Measurements from ENCODE around the gene GRK5.

GRK5 gene

GRCh38 chr10:119333146-119333792 lies 125.9 kb downstream of the GRK5 start:
- no peaks in the 10 kb centered on the region for H3K27me3 ChIP-seq (ENCODE audit: control insufficient read depth, low read length)
- no peaks in the 10 kb centered on the region for H3K9me3 ChIP-seq (ENCODE audit: control insufficient read depth, insufficient read depth, low read length)
- no peak overlapping the region for H3K4me2 ChIP-seq (ENCODE audit: low read length)
- no peaks in the 10 kb centered on the region for H3F3A ChIP-seq (ENCODE audit: control insufficient read depth, insufficient read depth)
- TF ChIP-seq EZH2phosphoT487 (IDR thresholded peaks at IDR 0.05; ENCODE audit: borderline replicate concordance, low read length): no peak
- TF ChIP-seq CTCF (IDR thresholded peaks at IDR 0.05; ENCODE audit: low read depth, low read length, poor library complexity, severe bottlenecking): no peak
- no peaks in the 10 kb centered on the region for H3K79me2 ChIP-seq (ENCODE audit: control insufficient read depth, low read length)
- no peak overlapping the region for H3K27ac ChIP-seq (ENCODE audit: low read depth, low read length)
- H3K4me1 ChIP-seq (ENCODE audit: control insufficient read depth, low read length): peaks cover 5% of the 10 kb centered on the region
- no peaks in the 10 kb centered on the region for H3K9me2 ChIP-seq (replicated peaks; ENCODE audit: control insufficient read depth, low read length)
- no peak overlapping the region for H3K4me3 ChIP-seq (ENCODE audit: low read length)
- H4K20me1 ChIP-seq (ENCODE audit: control insufficient read depth, insufficient read depth, low read depth, low read length): no peaks in the 10 kb centered on the region
- no peaks in the 10 kb centered on the region for H3K36me3 ChIP-seq (ENCODE audit: control insufficient read depth, low read length)

- no peaks in the 10 kb centered on the region for H3F3A ChIP-seq (ENCODE audit: control insufficient read depth, insufficient read depth)
- H3K27ac ChIP-seq (ENCODE audit: low read depth, low read length): no peak overlapping the region
- TF ChIP-seq EZH2phosphoT487 (IDR thresholded peaks at IDR 0.05; ENCODE audit: borderline replicate concordance, low read length) (no peak), CTCF (IDR thresholded peaks at IDR 0.05; ENCODE audit: low read depth, low read length, poor library complexity, severe bottlenecking) (no peak)
These were observed 128.4 kb downstream of the GRK5 start for GRCh38 chr10:119335671-119336353.

GRCh38 chr10:119336599-119336998 lies 129.2 kb downstream of the GRK5 start:
- Histone ChIP-seq H3F3A (ENCODE audit: control insufficient read depth, insufficient read depth) (no peaks in the 10 kb centered on the region), H3K27ac (ENCODE audit: low read depth, low read length) (no peak overlapping the region), H3K4me1 (ENCODE audit: control insufficient read depth, low read length) (no peaks in the 10 kb centered on the region), H3K27me3 (ENCODE audit: control insufficient read depth, low read length) (no peaks in the 10 kb centered on the region), H3K4me2 (ENCODE audit: low read length) (no peak overlapping the region), H3K9me3 (ENCODE audit: control insufficient read depth, insufficient read depth, low read length) (no peaks in the 10 kb centered on the region), H3K79me2 (ENCODE audit: control insufficient read depth, low read length) (no peaks in the 10 kb centered on the region), H3K4me3 (ENCODE audit: low read length) (no peak overlapping the region), H3K9me2 (replicated peaks; ENCODE audit: control insufficient read depth, low read length) (no peaks in the 10 kb centered on the region), H3K36me3 (ENCODE audit: control insufficient read depth, low read length) (no peaks in the 10 kb centered on the region), H4K20me1 (ENCODE audit: control insufficient read depth, insufficient read depth, low read depth, low read length) (no peaks in the 10 kb centered on the region)
- TF ChIP-seq EZH2phosphoT487 (IDR thresholded peaks at IDR 0.05; ENCODE audit: borderline replicate concordance, low read length) (no peak), CTCF (IDR thresholded peaks at IDR 0.05; ENCODE audit: low read depth, low read length, poor library complexity, severe bottlenecking) (no peak)

More at GRCh38 chr10:119335671-119336353, 128.4 kb downstream of the GRK5 start:
- no peaks in the 10 kb centered on the region for H3K36me3 ChIP-seq (ENCODE audit: control insufficient read depth, low read length)
- H3K9me2 ChIP-seq (replicated peaks; ENCODE audit: control insufficient read depth, low read length): no peaks in the 10 kb centered on the region
- H4K20me1 ChIP-seq (ENCODE audit: control insufficient read depth, insufficient read depth, low read depth, low read length): no peaks in the 10 kb centered on the region
- no peaks in the 10 kb centered on the region for H3K79me2 ChIP-seq (ENCODE audit: control insufficient read depth, low read length)
- H3K4me1 ChIP-seq (ENCODE audit: control insufficient read depth, low read length): no peaks in the 10 kb centered on the region
- no peaks in the 10 kb centered on the region for H3K27me3 ChIP-seq (ENCODE audit: control insufficient read depth, low read length)
- no peaks in the 10 kb centered on the region for H3K9me3 ChIP-seq (ENCODE audit: control insufficient read depth, insufficient read depth, low read length)
- no peak overlapping the region for H3K4me2 ChIP-seq (ENCODE audit: low read length)
- H3K4me3 ChIP-seq (ENCODE audit: low read length): no peak overlapping the region
